Bronchial smooth muscle cell (primary cell): ENCODE data around the gene XAB2. TPM values are rescaled to one million over a fixed set of nuclear protein-coding genes. Genes with fewer than 3 reads are reported as not detected.

Source experiments
- total RNA-seq: library from RNA; depleted of rRNA; stranded (reverse); fragments of >200 nt; gene quantifications from 2 replicates; pipeline ENCODE4 v1.2.1, GENCODE V29; 2014

Gene XAB2
- 28.1 and 37.0 TPM in 2 replicates for total RNA-seq

DNA sequence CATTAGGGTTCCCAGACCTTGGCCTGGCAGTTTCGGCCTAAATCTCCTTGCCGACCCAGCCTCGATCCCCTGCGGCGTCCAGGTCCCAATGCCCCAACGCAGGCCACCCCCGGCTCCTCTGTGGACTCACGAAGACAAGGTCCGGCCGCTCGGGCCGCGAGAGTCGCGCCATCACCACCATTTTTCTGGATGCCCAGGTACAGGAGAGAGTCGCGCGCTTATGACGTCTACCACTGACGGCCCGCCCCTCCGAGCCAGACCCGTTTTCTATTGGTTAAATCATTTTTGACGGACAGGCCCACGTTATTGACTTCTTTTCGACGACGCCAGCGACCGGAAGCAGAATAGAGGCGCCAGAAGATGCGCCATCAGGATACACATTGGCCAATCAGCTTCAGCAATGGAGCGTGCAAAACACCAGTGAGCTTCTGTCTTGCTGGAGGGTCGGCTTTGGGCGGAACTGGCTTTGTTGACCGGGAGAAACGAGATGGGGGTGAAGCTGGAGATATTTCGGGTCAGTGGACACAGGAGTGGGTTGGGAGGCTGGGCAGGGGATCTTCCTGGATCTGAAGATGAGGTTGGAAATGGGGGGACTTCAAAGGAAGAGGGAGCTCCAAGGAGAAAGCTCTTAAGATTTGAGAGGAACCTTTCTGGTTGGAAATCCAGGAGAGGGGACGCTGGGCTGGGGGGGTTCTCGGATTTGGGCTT, at the start of gene XAB2, which contains the start of gene PET100:
TSS of gene XAB2 (minus strand) at position 199 of the 708 bp plus-strand sequence. CDS start at position 181, 18 bp downstream.
TSS of gene PET100 (plus strand) at position 447 of the 708 bp plus-strand sequence. CDS start at position 488, 41 bp downstream.

GRCh38 chr19:7676854-7677253, 47.5 kb upstream of the XAB2 start, which contains the start of gene MCEMP1:
Gene MCEMP1, plus strand, starts transcription at chr19:7677090. Its CDS starts 31 bp downstream, at chr19:7677121.

DNA sequence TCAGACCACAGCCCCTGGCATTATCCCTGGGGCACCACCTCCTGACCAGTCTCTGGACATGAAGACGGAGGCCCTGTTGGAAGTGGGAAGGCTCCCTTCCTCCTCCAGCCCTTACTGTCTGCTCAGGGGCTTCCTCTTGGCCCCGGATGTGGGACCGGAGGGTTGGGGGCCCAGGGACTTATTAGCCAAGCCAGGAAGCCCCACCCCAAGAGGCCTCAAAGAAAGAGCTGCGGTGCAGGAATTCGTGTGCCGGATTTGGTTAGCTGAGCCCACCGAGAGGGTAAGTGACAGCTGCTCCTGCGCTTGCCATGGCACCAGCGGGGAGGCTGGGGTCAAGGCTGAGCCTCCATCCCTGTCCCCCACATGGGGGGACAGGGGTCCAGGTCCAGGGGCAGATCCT, 39.5 kb upstream of the XAB2 start, which contains the start of gene RETN:
TSS of gene RETN (plus strand) at position 208 of the 400 bp plus-strand sequence. CDS start 278 bp downstream, outside the sequence.

GRCh38 chr19:7636691-7637373, 7.5 kb upstream of the XAB2 start, which contains the start of gene STXBP2:
Gene STXBP2, plus strand, starts transcription at chr19:7637110. Its CDS starts 40 bp downstream, at chr19:7637150.

DNA sequence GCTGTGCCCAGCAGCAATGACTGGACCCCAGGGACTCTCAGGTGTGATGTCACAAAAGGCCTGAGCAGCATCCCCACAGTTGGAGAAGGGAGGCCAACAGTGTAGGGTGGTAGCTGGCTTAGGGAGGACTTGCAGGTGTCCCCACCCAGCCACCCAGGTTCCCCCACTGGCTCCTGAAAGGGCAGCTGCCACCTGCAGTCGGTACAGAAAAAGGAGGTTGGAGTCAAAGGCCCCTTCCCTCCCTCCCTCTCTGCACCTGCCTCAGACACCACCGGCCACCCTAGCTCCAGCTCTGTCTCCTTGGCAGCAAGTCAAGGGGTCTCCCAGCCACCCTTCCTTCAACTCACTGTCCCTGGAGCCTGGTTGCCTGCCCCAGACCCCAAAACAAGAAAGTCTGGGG, 4.4 kb upstream of the XAB2 start, which contains the start of gene PCP2:
TSS of gene PCP2 (minus strand) at position 22 of the 400 bp plus-strand sequence. CDS start 262 bp downstream, outside the sequence.

DNA sequence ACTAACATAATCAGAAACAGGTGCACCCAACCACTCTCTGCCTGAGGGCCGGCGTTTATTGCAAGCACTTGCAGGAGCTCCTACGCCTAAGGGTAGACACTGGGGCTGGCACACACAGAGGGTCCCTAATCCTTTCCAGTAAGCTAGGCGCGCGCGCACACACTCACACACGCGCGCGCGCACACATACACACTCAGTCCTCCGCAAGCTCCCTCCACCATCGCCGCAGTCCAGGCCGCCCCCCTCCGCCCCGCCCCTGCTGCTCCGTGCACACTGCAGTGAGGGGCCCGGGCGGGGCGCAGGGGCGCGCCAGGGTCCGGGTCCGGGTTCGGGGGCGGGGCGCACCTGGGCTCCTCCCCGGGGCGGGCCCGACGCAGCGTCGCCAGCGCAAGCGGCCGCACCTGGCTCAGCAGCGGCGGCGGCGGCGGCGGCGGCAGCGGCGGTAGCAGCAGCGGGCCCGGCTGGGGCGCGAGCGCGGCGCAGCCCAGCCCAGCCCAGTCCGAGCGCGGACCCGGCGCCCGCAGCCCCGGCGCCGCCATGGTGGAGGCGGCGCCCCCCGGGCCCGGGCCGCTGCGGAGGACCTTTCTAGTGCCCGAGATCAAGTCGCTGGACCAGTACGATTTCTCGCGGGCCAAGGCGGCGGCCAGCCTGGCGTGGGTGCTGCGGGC, 33.7 kb downstream of the XAB2 start, which contains the start of gene CAMSAP3:
TSS of gene CAMSAP3 (plus strand) at position 398 of the 668 bp plus-strand sequence. CDS start at position 538, 140 bp downstream.

Other genes starting within 250 kb of the XAB2 start
- 2.4 and 4.7 TPM in 2 replicates for gene PEX11G, start 140.5 kb downstream of the XAB2 start, total RNA-seq
- gene ZNF358, start 113.4 kb downstream of the XAB2 start, total RNA-seq = 9.1 and 9.5 TPM in 2 replicates
- gene MCOLN1, start 106.9 kb downstream of the XAB2 start, total RNA-seq = 5.2 and 9.4 TPM in 2 replicates
- 61.3 and 67.9 TPM in 2 replicates for gene PNPLA6, start 93.8 kb downstream of the XAB2 start, total RNA-seq
- gene CAMSAP3, start 33.7 kb downstream of the XAB2 start, total RNA-seq = not detected in 2 replicates
- gene PET100, start 248 bp upstream of the XAB2 start, total RNA-seq = 43.5 and 58.2 TPM in 2 replicates
- not detected in 2 replicates for gene PCP2, start 4.2 kb upstream of the XAB2 start, total RNA-seq
- gene STXBP2, start 7.6 kb upstream of the XAB2 start, total RNA-seq = 0.94 and 16.7 TPM in 2 replicates
- gene RETN, start 39.5 kb upstream of the XAB2 start, total RNA-seq = not detected in 2 replicates
- gene MCEMP1, start 47.5 kb upstream of the XAB2 start, total RNA-seq = not detected in 2 replicates
- 118 and 218 TPM in 2 replicates for gene TRAPPC5, start 51.3 kb upstream of the XAB2 start, total RNA-seq
- gene FCER2, start 72.6 kb upstream of the XAB2 start, total RNA-seq = not detected in 2 replicates
- gene CLEC4G, start 102.6 kb upstream of the XAB2 start, total RNA-seq = not detected in 2 replicates
- not detected in 2 replicates for gene CD209, start 118.0 kb upstream of the XAB2 start, total RNA-seq
- not detected in 2 replicates for gene CLEC4M, start 133.7 kb upstream of the XAB2 start, total RNA-seq
- 13.4 and 18.3 TPM in 2 replicates for gene EVI5L, start 200.7 kb upstream of the XAB2 start, total RNA-seq
- gene PRR36, start 244.8 kb upstream of the XAB2 start, total RNA-seq = not detected in 2 replicates